HG03571 (cell line): ENCODE data around the gene DOK5.

ENCODE experiments used
- ATAC-seq: cut with Tn5 transposase; IDR thresholded peaks from one replicate; pipeline ENCODE4 v1.9.1; 2021; ENCODE audit not compliant: unreplicated experiment

Gene DOK5

DNA sequence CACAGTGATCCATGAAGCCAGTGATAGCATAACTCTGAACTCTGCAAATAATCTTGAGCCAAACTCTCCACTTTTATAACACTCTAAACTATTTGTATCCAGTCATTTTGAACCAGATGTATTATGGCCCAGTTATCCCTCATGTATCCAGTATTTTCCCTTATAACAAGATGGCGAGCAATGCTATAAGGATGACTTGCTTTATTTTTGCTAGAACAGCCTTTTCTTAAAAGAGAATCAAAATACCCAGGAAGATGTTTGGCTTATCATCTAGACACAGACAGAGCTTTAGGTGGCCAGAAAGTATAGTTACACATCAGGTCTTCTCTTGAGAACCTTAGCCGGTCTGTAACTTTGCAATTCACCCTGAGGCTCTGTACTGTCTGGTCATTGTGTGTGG is 81.0 kb downstream of the DOK5 start:
- ATAC-seq: no peak

DNA sequence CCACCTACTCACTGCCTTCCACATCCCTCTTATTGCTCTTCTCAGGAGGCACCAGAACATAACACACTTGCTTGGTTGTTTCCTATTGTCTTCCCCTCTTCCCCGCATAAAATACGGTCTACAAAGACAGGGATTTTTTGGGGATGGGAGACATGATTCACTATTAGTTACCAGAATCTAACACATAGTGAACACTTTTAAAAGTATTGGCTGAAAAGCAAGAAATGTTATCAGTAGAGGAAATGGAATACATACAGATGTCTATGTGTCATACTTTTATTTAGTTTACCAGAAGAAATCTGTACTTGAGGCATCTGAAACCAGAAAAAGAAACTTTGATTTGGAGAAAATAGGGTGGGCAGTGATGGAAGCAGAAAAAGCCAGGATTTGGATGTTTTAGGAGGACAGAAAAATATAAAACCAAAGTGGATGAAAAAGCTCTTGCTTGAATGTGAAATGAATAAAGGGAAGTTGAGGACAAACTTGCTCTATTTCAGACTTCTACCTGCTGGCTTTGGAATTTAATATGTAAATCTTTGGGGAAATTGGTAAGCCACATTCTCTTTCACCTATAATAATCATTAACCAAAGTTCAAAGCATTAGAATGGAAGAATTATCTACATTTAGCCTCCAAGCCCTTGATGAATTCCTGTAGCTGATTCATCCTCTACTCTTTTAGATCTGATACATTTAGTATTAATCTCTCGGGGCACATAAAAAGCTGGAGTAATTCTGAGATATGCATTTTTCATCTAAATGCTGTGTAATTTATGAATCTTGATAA is 82.6 kb downstream of the DOK5 start:
- ATAC-seq: no peak

DNA sequence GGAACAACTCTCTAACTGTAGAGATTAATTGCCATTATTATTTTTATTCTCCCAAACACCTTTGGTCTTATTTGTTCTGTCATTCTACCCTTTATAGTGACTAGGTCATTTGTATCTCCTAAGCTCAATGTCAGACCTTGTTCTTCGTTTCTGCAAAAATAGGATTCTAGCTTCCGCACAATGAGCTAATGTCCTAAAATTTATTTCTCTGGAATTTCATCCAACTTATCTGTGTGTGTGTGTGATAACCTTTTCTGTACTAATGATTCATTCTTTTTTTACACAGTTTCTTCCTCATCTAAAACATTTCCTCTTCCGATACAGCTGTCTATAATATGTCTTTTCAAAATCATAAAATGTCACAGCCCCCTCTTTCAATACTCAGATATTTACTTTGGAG is 84.5 kb downstream of the DOK5 start:
- ATAC-seq: no peak

DNA sequence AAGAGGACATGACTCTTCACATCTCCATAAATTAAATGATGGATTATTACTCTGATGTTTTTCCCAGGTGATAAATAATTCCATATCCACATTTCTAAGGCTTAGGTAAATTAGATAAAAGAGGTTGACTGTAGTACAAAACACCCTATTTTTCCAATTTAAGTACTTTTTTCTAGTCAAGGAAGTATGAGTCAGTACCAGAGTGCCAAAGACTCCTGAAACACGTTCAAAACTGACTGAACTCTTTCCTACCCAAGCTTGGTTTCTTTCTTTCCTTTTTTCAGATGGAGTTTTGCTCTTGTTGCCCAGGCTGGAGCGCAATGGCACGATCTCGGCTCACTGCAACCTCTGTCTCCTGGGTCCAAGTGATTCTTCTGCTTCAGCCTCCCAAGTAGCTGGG is 85.0 kb downstream of the DOK5 start:
- no peak for ATAC-seq

DNA sequence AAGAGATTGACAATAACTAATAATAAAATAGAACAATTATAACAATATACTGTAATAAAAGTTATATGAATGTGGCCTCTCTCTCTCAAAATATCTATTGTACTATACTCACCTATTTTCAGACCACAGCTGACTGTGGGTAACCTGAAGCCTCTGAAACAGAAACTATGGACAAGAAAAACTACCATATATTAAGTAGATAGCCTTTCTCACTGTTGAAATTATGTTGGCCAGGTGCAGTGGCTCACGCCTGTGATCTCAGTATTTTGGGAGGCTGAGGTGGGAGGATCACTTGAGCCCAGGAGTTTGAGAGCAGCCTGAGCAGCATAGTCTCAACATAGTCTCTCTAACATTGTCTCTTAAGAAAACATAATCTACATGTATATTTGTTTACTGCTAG is 89.9 kb downstream of the DOK5 start:
- no peak for ATAC-seq

DNA sequence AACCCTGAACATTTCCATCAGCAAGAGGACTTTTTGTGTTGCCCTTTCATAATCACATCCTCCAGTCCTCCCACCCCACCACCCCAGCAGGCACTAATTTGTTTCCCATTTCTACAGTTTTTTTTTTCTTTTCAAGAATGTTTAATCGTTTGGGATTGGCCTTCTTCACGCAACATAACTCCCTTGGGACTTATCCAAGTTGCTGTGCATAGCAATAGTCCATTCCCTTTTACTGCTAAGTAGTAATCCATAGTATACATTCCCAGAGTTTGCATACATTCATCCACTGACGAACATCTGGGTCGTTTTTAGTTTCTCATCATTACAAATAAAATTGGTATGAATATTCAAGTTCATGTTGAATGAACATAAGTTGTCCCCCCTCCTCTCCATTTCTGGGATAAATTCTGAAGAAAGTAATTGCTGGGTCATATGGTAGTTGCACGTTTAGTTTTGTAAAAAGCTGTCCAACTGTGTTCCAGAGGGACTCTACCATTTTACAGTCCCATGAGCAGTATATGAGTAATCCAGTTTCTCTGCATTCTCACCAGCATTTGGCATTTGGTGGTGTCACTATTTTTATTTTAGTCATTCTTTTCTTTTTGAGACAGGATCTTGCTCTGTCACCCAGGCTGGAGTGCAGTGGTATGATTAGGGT is 90.8 kb downstream of the DOK5 start:
- ATAC-seq: no peak

DNA sequence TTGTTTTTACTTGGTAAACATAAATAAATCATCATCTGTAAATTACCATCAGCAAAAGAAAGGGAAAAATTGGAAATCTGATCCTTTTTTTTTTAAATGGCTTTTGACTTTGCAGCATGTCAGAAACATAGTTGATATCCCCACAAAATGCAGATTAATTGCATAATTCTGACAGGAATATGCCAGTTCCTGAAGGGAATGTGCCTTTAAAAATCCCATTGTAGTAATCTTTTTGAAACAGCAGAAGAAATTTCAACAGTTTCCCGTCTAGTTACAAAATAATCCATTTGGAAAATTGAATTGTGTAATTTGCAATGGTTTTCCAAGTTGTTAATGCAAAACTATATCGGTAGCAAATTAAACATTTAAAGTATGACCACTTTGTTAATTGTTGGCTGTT is 95.2 kb downstream of the DOK5 start:
- no peak for ATAC-seq

DNA sequence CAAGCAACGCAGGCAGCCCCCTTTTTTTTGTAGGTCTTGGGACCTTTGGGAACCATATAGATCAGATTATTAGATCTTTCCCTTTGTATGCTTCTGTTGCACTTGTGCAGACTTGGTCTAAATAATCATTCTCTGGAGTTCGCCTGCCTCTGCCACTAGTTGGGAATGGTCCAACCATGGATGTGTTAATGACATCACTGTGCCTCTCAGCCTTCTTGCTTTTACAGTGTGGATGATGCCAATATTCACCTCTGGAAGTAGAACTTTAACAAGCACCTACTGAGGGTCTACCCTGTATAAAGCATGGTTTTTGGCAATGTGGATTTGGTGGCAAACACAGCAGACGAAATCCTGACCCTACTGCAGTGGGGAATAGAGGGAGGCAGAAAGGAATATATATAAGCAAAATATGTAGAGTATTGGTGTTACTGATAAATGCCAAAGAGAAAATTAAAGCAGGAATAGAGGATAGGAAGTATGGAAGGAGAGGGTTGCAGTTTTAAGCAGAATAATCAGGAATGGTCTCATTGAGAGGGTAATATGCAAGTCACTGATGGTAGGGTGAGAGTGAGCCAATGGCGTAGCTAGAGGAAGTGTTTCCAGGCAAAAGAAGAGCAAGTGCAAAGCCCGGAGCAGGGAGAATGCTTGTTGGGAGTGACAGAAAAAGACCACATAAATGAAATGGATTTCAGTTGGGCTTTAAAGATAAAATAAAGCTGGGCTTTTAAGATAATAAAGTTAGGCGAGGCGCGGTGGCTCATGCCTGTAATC is 97.5 kb downstream of the DOK5 start:
- ATAC-seq: no peak

DNA sequence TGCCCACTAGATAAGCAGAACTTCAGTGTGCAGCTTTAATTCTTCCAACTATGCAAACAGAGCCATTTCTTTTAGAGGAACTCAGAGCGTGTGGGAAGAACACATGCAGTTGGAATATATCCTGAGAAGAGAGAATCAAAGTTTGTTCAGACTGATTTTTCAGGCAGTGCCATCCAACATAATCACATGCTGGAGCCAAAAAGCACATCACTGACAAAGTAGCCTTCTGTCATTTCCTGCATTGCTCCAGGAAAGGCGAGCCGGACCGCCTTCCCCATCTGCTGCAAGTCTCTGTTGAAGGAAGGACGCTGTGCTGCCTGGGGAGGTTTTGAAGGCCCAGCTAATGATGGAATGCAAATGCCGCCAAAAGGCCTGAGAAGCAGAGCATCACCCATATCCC is 98.4 kb downstream of the DOK5 start:
- no peak for ATAC-seq

DNA sequence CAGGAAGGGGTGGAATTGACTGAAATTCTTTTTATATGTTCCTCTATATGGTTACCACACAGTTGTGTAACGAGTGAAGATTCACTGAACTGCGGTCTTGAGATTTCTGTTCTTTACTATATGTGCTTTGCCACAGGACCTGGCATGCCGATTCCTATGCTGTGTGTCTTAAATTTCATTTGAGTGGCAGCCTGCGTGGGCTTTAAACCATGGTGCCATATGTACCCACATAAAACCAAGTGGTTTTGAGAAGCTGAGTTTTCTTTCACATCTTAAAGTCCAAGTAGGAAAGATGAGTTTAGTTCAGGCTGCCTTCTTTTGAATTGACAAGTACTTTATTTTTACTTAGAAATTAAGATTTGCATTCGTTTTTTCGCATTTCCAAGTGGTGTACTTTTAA is 101.1 kb downstream of the DOK5 start:
- ATAC-seq: no peak

DNA sequence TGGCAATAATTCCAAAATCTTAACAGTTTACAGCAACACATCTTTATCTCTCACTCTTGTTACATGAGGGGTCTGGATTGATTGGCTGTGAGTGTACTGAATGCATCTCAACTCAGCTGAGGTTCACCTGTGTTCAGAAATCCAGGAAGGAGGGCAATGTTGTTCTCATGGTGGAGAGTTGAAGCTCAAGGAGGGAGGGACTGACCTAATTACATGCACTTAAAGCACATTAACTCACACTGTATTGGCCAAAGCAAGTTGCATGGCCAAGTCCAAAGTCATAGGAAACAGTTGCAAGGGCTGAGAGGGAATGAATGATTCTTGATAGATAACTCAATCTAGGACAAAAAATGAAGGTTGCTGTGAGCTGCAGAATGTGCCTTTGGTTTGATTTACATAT is 102.2 kb downstream of the DOK5 start:
- ATAC-seq: no peak

DNA sequence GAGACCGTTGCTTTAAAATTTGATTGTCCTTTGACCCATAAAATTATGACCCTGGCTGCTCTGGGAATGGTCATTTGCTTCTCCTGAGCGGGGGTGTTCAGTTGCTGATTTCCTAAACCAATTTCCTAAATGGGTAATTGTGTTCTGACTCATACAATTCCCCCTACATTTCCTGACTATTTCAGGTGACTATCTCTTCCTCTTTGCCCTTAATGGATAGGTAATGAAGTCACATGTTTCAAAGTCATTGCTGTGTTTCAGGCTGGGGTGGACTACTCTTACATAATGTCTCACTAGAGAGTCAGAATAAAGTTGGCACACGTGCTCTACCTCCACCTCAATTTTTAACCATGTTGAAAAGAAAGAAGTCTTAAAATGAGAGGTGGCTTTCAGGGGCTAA is 109.8 kb downstream of the DOK5 start:
- ATAC-seq: no peak

DNA sequence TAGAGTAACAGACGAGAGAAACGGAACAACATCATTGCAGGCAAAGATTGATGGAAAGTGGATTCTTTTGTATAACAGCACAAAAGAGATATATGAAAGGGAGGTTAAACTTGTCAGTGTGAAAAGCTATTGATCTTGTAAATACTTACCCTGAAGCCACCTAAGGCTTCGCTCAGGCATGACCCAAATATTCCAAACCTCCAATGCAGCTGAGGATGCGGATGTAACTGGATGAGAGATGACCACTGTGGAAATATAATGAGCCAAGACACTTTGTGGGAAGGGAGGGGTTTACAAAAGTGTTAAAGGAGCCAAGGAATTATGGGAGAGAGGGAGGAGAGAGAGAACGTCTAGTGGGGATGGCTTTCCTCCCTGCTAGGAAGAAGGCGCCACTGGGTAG is 112.0 kb downstream of the DOK5 start:
- ATAC-seq: no peak

DNA sequence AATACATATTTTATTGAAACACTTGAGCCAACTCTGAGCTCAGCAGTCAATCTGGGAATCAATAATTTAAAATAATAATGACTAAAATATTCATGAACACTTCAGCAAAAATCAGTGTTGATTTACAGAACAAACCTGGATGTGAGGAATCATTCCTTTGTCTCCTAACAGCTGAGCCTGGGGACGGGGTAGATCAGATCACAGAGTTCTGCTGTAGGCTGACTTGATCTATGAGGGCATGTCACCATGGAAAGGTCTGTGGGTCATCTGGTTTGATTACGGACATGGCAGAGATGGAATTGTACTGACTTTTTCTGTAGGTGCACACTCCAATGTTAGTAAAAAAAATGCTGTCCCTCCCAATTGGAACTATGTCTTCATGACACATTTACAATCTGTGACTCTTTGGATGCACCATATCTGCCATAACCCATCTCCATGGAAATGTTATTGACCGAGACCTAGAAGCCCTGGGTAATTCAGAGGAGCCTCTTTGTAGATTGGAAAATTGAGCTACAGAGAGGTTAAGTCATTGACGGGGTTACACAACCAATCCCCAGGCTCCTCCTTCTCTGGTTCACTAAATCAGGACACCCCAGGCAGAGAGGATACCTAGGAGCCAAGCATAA is 114.1 kb downstream of the DOK5 start:
- ATAC-seq: no peak

DNA sequence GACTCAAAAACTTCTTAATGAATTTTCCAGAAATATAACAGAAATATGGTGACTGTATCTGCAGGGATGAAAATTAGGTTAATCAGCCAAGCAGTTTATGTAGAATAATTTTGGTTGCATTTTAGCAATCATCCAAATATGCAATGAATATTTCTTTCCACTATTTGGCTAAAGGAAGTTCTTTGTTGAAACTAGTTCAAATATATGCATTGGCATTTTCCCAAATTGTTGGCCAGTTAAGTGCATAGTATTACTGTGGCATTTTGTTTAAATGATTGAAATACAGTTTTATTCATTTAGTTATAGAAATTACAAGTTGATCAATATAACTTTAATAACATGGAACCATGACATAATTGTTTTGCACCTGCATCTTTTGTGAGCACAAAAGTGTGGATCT is 115.5 kb downstream of the DOK5 start:
- ATAC-seq: no peak

DNA sequence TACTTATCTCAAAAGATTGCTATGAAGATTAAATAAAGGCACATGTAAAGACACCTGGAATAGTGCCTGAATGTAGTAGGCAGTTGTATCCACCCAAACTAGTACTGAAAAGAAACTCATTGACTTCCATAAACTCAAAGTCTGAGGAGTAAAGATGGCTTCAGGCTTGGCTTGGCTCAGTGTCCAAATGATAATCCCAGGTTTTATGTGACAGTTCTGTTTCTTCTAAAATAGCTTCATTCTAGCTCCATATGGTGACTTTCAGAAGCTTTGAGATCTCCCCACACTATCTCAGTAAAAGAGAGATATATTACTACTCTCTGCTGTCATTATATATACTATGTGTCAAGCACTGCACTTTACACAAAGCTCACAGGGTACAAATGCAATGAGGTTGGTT is 121.3 kb downstream of the DOK5 start:
- ATAC-seq: no peak

DNA sequence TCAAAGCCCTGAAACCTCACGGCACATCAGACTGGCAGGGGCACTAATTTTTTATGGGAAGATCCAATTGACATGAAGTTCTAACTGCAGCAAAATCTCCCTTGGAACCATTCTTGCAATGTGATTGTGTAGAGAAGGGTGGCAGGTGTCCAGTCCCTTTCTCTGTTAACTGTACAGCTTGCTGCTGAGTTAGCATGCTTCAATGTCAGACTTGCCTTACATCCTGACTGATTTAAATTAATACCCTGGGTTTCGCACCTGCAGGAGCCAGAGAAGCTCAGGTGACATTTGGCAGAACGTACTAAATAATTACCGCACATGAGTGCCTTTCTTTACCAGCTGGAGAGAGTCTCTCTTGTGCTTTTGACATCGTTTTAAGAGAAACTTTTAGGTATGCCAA is 123.0 kb downstream of the DOK5 start:
- no peak for ATAC-seq

DNA sequence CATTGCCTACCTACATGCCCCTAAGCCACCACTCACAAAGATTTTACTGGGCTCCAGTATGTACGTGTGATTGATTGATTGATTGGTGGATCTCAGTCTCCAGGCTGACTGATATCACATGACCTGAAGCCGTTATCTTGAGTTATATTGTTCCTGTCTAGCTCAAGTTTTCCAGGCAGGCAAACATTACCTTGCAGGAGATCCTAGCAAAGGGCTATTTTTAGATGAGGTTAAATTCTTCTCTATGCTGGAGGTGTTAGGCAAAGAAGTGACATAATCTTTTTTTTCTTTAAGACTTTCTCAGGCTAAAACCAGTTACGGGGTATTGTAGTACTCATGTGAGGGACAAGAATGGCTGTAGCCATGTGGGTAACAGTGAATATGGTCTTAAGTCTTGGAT is 125.2 kb downstream of the DOK5 start:
- ATAC-seq: no peak

DNA sequence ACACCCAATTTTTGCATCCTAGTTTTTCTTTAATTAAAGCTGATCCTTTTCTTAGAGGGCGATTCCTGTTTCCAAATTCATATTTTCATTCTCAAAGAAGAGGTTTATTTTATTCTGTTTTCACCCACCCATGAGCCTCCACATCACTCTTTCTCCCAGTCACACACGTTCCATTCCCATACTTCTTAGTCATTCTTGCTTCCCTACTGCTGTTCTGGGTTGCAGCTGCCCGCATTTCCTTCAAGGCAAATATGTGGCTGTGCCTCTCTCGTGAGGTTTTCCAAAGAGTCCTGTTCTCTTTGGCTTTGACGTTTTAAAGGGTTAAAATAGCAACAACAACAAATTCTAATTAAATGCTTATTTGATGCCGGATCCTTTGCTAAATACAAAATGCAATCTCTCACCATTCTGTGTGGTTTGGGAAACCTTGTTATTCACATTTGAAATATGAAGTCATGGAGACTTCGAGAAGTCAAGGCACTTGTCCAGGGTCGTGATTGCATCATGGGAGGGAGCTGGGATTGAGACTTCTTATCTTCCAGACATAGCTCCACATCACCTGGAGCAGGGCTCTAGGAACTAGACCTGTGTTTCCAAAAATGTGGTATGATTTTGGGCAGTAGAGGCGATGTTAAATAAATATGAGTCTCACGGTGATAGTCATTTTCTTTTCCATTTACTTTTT is 126.6 kb downstream of the DOK5 start:
- ATAC-seq: no peak

DNA sequence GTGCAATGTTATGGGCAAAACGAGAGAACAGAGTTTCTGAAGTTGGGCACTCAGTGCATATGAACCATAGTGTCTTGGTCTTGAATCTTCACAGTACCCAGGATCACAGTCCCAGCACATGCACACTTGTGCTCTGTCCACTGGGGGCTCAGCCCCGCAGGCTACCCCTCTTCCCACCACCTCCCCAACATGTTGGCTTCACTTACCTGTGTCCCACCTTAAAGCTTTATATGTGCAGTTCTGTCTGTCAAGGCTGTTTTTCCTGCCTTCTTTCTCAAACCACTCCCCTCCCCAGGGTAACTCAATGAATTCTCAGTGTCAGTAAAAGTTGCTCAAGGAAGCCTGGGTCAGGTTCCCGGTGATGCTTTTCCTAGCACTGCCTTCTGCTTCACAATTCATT is 129.9 kb downstream of the DOK5 start:
- no peak for ATAC-seq

DNA sequence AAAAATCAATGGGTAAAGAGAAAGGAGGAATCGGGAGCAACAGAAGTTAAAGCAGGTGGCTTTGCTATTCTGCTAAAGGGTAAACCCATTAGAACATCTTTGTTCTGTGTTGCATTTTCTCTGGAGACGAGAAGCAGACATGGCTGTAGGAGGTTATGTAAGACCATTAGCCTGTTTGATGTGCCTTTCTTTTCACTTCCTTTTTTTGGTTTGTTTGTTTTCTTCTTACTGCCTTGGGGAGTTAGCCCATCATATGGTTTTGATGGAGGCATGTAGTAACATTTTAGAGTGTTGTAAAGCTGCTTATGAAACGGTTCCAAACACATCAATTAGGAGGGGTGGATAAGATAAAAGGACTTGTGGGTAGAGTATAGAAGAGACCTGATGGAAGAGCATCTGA is 131.0 kb downstream of the DOK5 start:
- ATAC-seq: no peak
